Adrenal gland (tissue), 12 donors: ENCODE results near the gene SERPINA4. TPM values are rescaled to one million over a fixed set of nuclear protein-coding genes. Genes with fewer than 3 reads are reported as not detected.

Experiments
- DNase-seq, 7 donors: peaks; one replicate each; pipeline ENCODE4 v3.0.0-alpha.2; 2019 to 2020
- H3K27ac ChIP-seq, 5 donors: fragments of 200-600 bp; sonication (generic) in 4 of 5; 1 replicate in 3 of 5; 2 replicates in 2 of 5; pipeline versions ENCODE4 v1.5.1 to v1.8.0; 2016 to 2020; ENCODE audit warnings: mild to moderate bottlenecking in 1 of 5
- H3K27me3 ChIP-seq: fragments of 200-600 bp; 2 replicates; pipeline ENCODE4 v1.8.0; 2021
- H3K36me3 ChIP-seq, 2 donors: fragments of 200-600 bp; replicated peaks in 1 of 2; 1 replicate in 1 of 2; 2 replicates in 1 of 2; pipeline versions ENCODE4 v1.5.1 to v1.8.0; 2018 to 2022
- H3K4me1 ChIP-seq, 2 donors: fragments of 200-600 bp; replicated peaks in 1 of 2; 1 replicate in 1 of 2; 2 replicates in 1 of 2; pipeline versions ENCODE4 v1.5.1 to v1.8.0; 2018 to 2021
- H3K4me3 ChIP-seq, 4 donors: fragments of 200-600 bp; sonication (generic) in 3 of 4; one replicate each; pipeline ENCODE4 v1.5.1; 2016 to 2018
- H3K9me3 ChIP-seq, 3 donors: fragments of 200-600 bp; sonication (generic) in 1 of 3; replicated peaks in 1 of 3; 1 replicate in 2 of 3; 2 replicates in 1 of 3; pipeline versions ENCODE4 v1.5.1 to v1.8.0; 2016 to 2021
- POLR2A ChIP-seq, 2 donors: fragments of 450-650 bp; IDR thresholded peaks; one replicate each; pipeline ENCODE4 v1.6.1; 2017; ENCODE audit warnings: antibody characterized with exemption in 2 of 2, mild to moderate bottlenecking in 2 of 2, moderate library complexity in 1 of 2
- WGBS, 4 donors: extraction: QIAGEN DNeasy Blood & Tissue Kit in 2 of 4; methylation state at CpG; one replicate each; pipeline versions ENCODE4 v1.1.5 to v1.1.7; 2013 to 2017; 5-methylcytosine and 5-hydroxymethylcytosine counted together
- intact Hi-C, 2 donors: fragments of 100-400 bp; cut with DNase I; formaldehyde crosslinking; loops; one replicate each; pipeline versions ENCODE4 v1.14.1 to v1.15.0; 2022 to 2023
- polyA plus RNA-seq, 3 donors: library from polyadenylated mRNA; stranded (reverse); fragments of 200-250 nt in 2 of 3; fragments of 350-450 nt in 1 of 3; fragmentation: Illumina TruSeq in 1 of 3; extraction: RNeasy Lipid Tissue Mini Kit (QIAGEN cat#74804) in 1 of 3; gene quantifications; one replicate each; pipeline ENCODE4 v1.2.3, GENCODE V29; 2013 to 2014
- total RNA-seq, 9 donors: library from RNA; depleted of rRNA in 4 of 9; stranded (reverse); fragments of >200 nt in 4 of 9; fragments of 120-200 nt in 1 of 9; fragmentation: NEBNext Ultra II Directional in 1 of 9; extraction: Animal tissue kit (Norgen Biotek cat#: 25700) in 1 of 9; gene quantifications; one replicate each; pipeline versions ENCODE4 v1.1.0 to v1.2.4, GENCODE V29; 2013 to 2023
- TF ChIP-seq, protein P1 (sequence below), 6 experiments: fragments of 450-650 bp in 4 of 6; fragments of 200-600 bp in 2 of 6; sonication (generic) in 1 of 6; IDR thresholded peaks; 1 replicate in 5 of 6; 2 replicates in 1 of 6; pipeline versions ENCODE4 v1.5.1 to v1.8.0; 2016 to 2021; ENCODE audit warnings: antibody characterized with exemption in 6 of 6, mild to moderate bottlenecking in 2 of 6, moderate library complexity in 1 of 6
- donor health status: healthy with polysubstance abuse.
- donor health status: Bipolar disorder and iron deficiency.
- donor health status: DM: yes; HTN: yes; CAD: no.
- donor health status: DM: no; HTN: no; CAD: no.
- donor health status: DM: no; HTN: no; CAD: no.
- donor health status: DM: yes; HTN: yes; CAD: no.

SERPINA4 gene
- total and polyA plus RNA-seq, 12 donors: 0.06 to 0.31 (median 0.11) TPM; not detected in 9

DNA sequence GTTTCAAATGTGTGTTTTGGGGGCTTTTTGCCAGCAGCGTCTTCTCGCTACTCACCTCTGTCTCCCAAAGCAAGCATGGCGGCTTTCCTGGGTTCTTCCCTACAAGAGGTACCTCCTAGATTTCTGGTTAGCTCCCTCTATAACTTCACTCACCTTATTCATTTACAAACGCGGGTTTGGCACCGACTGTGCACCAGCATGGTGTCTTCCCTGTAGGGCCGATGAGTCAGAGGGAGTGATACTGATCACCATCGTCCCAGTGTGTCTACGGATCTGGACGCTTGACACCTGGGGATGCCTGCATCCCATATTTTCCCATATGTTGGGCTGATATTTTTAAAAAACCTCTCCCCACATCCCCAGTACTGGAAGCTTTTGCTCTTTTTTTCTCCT is 44.0 kb upstream of the SERPINA4 start:
- WGBS, 4 donors: 65 to 69% (median 69%) methylated on average over 10 of the region's 10 CpGs
- DNase-seq: peak in 1 of 7 donors; percentile 10
- H3K27ac ChIP-seq: no peak overlapping the region
- H3K36me3 ChIP-seq: no peaks in the 10 kb centered on the region
- H3K4me3 ChIP-seq: no peak overlapping the region
- H3K4me1 ChIP-seq: no peaks in the 10 kb centered on the region
- peaks cover 4% of the 10 kb centered on the region for H3K27me3 ChIP-seq
- intact Hi-C loops: no loop called here
- H3K9me3 ChIP-seq: no peaks in the 10 kb centered on the region
- TF ChIP-seq POLR2A (IDR thresholded peaks at IDR 0.05): no peak
- TF ChIP-seq, protein P1, sequence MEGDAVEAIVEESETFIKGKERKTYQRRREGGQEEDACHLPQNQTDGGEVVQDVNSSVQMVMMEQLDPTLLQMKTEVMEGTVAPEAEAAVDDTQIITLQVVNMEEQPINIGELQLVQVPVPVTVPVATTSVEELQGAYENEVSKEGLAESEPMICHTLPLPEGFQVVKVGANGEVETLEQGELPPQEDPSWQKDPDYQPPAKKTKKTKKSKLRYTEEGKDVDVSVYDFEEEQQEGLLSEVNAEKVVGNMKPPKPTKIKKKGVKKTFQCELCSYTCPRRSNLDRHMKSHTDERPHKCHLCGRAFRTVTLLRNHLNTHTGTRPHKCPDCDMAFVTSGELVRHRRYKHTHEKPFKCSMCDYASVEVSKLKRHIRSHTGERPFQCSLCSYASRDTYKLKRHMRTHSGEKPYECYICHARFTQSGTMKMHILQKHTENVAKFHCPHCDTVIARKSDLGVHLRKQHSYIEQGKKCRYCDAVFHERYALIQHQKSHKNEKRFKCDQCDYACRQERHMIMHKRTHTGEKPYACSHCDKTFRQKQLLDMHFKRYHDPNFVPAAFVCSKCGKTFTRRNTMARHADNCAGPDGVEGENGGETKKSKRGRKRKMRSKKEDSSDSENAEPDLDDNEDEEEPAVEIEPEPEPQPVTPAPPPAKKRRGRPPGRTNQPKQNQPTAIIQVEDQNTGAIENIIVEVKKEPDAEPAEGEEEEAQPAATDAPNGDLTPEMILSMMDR (IDR thresholded peaks at IDR 0.05): no peak

DNA sequence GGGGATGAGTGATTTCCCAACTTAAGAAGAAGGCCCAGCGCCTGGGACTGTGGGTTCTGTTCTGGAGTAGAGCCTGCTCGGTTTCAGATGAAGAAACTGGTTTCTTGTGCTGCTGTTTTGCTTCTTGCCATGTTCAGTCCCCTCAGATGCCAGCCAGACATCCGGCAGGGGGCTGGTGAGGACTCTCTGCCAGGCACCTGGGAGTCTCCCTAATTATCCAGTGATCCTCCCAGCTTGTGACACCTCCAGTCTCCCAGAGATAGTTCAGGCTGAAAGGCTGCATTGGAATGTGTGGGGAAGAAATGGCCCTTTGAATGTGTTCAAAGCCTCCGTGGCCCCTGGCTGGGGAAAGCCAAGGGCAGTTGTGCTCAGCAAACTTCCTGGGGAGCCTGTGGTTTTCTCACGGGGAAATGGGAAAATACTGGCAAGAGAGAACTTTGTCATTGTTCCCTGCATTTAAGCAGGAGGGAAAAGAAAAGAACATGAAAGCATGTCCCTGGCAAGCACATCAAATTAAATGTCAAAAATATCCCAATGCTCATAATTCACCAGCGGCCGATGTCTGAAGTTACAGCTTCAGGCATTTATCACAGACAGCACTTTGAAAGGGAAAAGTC is 43.5 kb upstream of the SERPINA4 start:
- no peak for TF ChIP-seq POLR2A (IDR thresholded peaks at IDR 0.05)
- TF ChIP-seq, protein P1 (IDR thresholded peaks at IDR 0.05): no peak
- Histone ChIP-seq H3K9me3 (no peaks in the 10 kb centered on the region), H3K27ac (no peak overlapping the region), H3K4me1 (no peaks in the 10 kb centered on the region), H3K36me3 (no peaks in the 10 kb centered on the region), H3K27me3 (peaks cover 4% of the 10 kb centered on the region), H3K4me3 (no peak overlapping the region)
- WGBS, 4 donors: 35 to 43% (median 41%) methylated on average over 7 of the region's 7 CpGs
- intact Hi-C loops: no loop called here
- DNase-seq: peak in 1 of 7 donors; percentile 10

DNA sequence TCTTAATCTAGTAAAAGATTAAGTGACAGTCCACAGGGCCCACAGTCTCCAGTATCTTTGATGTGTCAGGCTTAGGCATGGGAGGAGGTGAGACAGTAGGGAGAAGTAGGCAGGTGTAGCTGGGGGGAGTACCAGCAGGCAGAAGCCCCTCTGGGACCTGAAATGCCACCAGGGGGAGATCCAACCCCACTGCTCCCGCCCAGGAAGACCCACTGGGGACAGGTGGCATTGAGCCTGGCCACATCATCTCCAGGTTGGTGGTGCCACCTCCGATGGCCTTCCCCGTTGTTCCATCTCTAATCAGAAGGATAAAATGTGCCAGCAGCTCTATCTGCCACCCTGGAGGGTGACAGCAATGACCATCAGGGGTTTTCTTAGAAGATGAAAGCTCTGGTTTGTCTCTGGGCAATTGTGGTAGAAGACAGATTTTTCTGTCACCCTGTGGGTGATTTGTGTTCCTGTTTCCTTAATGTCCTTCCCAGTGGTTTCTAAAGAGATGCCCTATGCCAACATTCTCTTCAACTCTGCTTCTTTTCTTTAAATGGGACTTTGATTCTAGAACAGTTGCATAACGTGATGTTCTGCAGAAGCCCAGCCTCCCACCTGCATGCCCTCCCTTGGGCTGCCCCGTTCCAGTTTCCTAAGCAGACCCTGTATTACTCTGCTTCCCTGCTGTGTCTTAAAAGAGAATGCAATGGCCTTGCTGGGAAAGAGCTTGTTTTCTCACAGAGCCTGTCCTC is 39.7 kb upstream of the SERPINA4 start:
- TF ChIP-seq, protein P1 (IDR thresholded peaks at IDR 0.05): no peak
- no peak for TF ChIP-seq POLR2A (IDR thresholded peaks at IDR 0.05)
- WGBS, 4 donors: 33 to 65% (median 59%) methylated on average over 3 to 5 of the region's 5 CpGs

DNA sequence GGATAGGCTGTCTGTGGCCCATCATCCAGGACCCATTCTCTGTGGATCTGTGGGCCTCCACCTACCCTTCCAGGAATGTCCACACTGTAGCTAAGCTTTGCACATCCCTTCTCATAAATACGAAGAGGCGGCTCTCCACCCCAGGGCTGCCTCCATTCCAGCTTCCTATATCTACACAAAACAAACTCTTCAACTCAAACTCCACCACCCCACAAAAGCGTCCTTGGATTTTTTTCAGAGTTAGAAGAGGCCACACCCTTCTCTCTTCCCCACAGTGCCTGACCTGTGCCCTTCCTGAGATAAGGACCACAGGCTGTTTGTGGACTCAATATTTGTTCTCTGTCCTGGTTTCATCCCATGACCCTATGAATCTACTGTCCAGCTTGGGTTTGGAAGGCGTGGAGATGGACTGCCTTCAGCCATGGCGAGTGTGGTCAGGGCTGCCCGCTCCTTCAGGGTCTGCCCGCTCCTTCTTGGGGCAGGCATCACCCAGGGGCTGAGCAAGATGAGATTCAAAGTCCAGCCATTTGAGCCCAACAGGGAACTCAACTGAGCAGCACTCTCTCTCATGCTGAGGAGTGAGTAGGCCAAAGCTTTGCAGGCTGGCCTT is 39.0 kb upstream of the SERPINA4 start:
- H3K9me3 ChIP-seq: no peaks in the 10 kb centered on the region
- TF ChIP-seq, protein P1 (IDR thresholded peaks at IDR 0.05): no peak
- TF ChIP-seq POLR2A (IDR thresholded peaks at IDR 0.05): no peak
- WGBS, 4 donors: 80 to 91% (median 83%) methylated on average over 7 of the region's 7 CpGs
- peak in 1 of 7 donors; percentile 18 for DNase-seq
- H3K27ac ChIP-seq: no peak overlapping the region
- H3K4me3 ChIP-seq: no peak overlapping the region
- peaks cover under 1% of the 10 kb centered on the region for H3K27me3 ChIP-seq
- no peaks in the 10 kb centered on the region for H3K36me3 ChIP-seq
- H3K4me1 ChIP-seq: no peaks in the 10 kb centered on the region
- intact Hi-C loops: no loop called here

More for the DNA sequence above, 39.7 kb upstream of the SERPINA4 start:
- no peaks in the 10 kb centered on the region for H3K9me3 ChIP-seq
- DNase-seq: peak in 1 of 7 donors; percentile 11
- intact Hi-C loops: no loop called here
- H3K36me3 ChIP-seq: no peaks in the 10 kb centered on the region
- H3K4me3 ChIP-seq: no peak overlapping the region
- peaks cover 4% of the 10 kb centered on the region for H3K27me3 ChIP-seq
- no peaks in the 10 kb centered on the region for H3K4me1 ChIP-seq
- no peak overlapping the region for H3K27ac ChIP-seq
